IMR-90 (cell line): Measurements from ENCODE around the gene CENPS. TPM values are rescaled to one million over a fixed set of nuclear protein-coding genes. Genes with fewer than 3 reads are reported as not detected.

ENCODE experiments used
- ATAC-seq: fragments of 200-7000 bp; cut with Tn5 transposase; 2 replicates; pipeline ENCODE4 v1.9.1; 2020; ENCODE audit warnings: low read depth, mild to moderate bottlenecking, moderate library complexity
- BruUV-seq: library from RNA; stranded (reverse); fragments of 400-500 nt; replicated peaks from 2 replicates; lab custom pipeline; 2021; lab: Mats Ljungman, UMichigan
- CTCF ChIA-PET: fragments of 300-600 bp; formaldehyde crosslinking; extraction: SDS; loops from one replicate; lab custom pipeline; 2021; ENCODE audit warnings: antibody characterized with exemption; lab: Yijun Ruan, JAX
- POLR2A ChIA-PET: fragments of 300-600 bp; sonication (Branson Sonifier 250); formaldehyde crosslinking; loops from one replicate; lab custom pipeline; 2022; ENCODE audit warnings: antibody characterized with exemption; ENCODE audit not compliant: unreplicated experiment; lab: Charles Lee
- DNase-seq: peaks from one replicate; pipeline ENCODE4 v3.0.0; 2013
- H2AFZ ChIP-seq: replicated peaks from 2 replicates; pipeline ENCODE3; 2013; ENCODE audit warnings: low read length, mild to moderate bottlenecking; ENCODE audit not compliant: poor library complexity
- H2AK5ac ChIP-seq: 2 replicates; pipeline ENCODE4 v1.6.1; 2013; ENCODE audit warnings: low read depth, low read length, inconsistent platforms
- H2AK9ac ChIP-seq: replicated peaks from 2 replicates; pipeline ENCODE3; 2013; ENCODE audit warnings: mild to moderate bottlenecking, low read depth, low read length, moderate library complexity; ENCODE audit not compliant: poor library complexity
- H2BK120ac ChIP-seq: 2 replicates; pipeline ENCODE4 v1.6.1; 2013; ENCODE audit warnings: low read depth, low read length, inconsistent platforms
- H2BK15ac ChIP-seq: 3 replicates; pipeline ENCODE4 v1.6.1; 2013; ENCODE audit warnings: low read depth, low read length, inconsistent platforms
- H2BK20ac ChIP-seq: 2 replicates; pipeline ENCODE4 v1.6.1; 2013; ENCODE audit warnings: low read depth, mild to moderate bottlenecking, inconsistent platforms, low read length, moderate library complexity
- H2BK5ac ChIP-seq: 2 replicates; pipeline ENCODE4 v1.6.1; 2013; ENCODE audit warnings: mild to moderate bottlenecking, low read depth, low read length, inconsistent platforms; ENCODE audit not compliant: poor library complexity, severe bottlenecking
- H3K14ac ChIP-seq: replicated peaks from 2 replicates; pipeline ENCODE4 v1.6.1; 2013; ENCODE audit warnings: low read depth, low read length, inconsistent platforms
- H3K18ac ChIP-seq: 2 replicates; pipeline ENCODE4 v1.6.1; 2013; ENCODE audit warnings: low read depth, low read length, control low read depth
- H3K23ac ChIP-seq: 2 replicates; pipeline ENCODE4 v1.6.1; 2013; ENCODE audit warnings: low read depth, low read length, inconsistent platforms
- H3K27ac ChIP-seq: 2 replicates; pipeline ENCODE4 v1.5.1; 2013; ENCODE audit warnings: mild to moderate bottlenecking, control low read depth, low read length; ENCODE audit not compliant: insufficient read depth
- H3K27me3 ChIP-seq: 2 replicates; pipeline ENCODE4 v1.6.1; 2013; ENCODE audit warnings: low read length; ENCODE audit not compliant: control insufficient read depth, insufficient read depth
- H3K36me3 ChIP-seq: 2 replicates; pipeline ENCODE4 v1.6.1; 2013; ENCODE audit warnings: low read length, mixed read lengths; ENCODE audit not compliant: control insufficient read depth, insufficient read depth
- H3K4ac ChIP-seq: 2 replicates; pipeline ENCODE4 v1.6.1; 2013; ENCODE audit warnings: low read depth, low read length, inconsistent platforms
- H3K4me1 ChIP-seq: 2 replicates; pipeline ENCODE4 v1.6.1; 2013; ENCODE audit warnings: low read length, mixed read lengths; ENCODE audit not compliant: control insufficient read depth, insufficient read depth
- H3K4me2 ChIP-seq: 2 replicates; pipeline ENCODE4 v1.6.1; 2013; ENCODE audit warnings: low read depth, mild to moderate bottlenecking, control low read depth, low read length, moderate library complexity
- H3K4me3 ChIP-seq: 2 replicates; pipeline ENCODE4 v1.5.1; 2013; ENCODE audit warnings: low read depth, mild to moderate bottlenecking, control low read depth, low read length, moderate library complexity; ENCODE audit not compliant: insufficient read depth
- H3K56ac ChIP-seq: 2 replicates; pipeline ENCODE4 v1.6.1; 2013; ENCODE audit warnings: low read length, inconsistent platforms; ENCODE audit not compliant: insufficient read depth; ENCODE audit errors: extremely low read depth
- H3K79me1 ChIP-seq, 2 experiments: 2 replicates each; pipeline ENCODE4 v1.6.1; 2013; ENCODE audit warnings: low read length in 2 of 2, inconsistent platforms in 1 of 2, low read depth in 1 of 2
- H3K9ac ChIP-seq: 2 replicates; pipeline ENCODE4 v1.6.1; 2013; ENCODE audit warnings: low read depth, low read length, control low read depth
- H3K9me1 ChIP-seq: 2 replicates; pipeline ENCODE4 v1.6.1; 2013; ENCODE audit warnings: low read length, inconsistent platforms; ENCODE audit not compliant: insufficient read depth
- H3K9me3 ChIP-seq: 2 replicates; pipeline ENCODE4 v1.6.1; 2013; ENCODE audit warnings: low read length; ENCODE audit not compliant: control insufficient read depth, insufficient read depth
- H4K20me1 ChIP-seq: 2 replicates; pipeline ENCODE4 v1.6.1; 2013; ENCODE audit warnings: low read length, inconsistent platforms; ENCODE audit not compliant: insufficient read depth
- H4K5ac ChIP-seq: 2 replicates; pipeline ENCODE4 v1.6.1; 2013; ENCODE audit warnings: mild to moderate bottlenecking, low read depth, low read length, control low read depth
- H4K8ac ChIP-seq, 2 experiments: 2 replicates each; pipeline ENCODE4 v1.6.1; 2013; ENCODE audit warnings: low read depth in 2 of 2, low read length in 2 of 2, control low read depth in 1 of 2, inconsistent platforms in 1 of 2
- H4K91ac ChIP-seq: 2 replicates; pipeline ENCODE4 v1.6.1; 2013; ENCODE audit warnings: low read depth, low read length, inconsistent platforms; ENCODE audit not compliant: insufficient read depth
- ELK1 ChIP-seq: fragments of 150-350 bp; IDR thresholded peaks from 2 replicates; pipeline ENCODE4 v1.6.1; 2016; ENCODE audit warnings: low read depth, mild to moderate bottlenecking, low read length, moderate library complexity, borderline replicate concordance
- MAFK ChIP-seq: IDR thresholded peaks from 2 replicates; pipeline ENCODE4 v1.6.1; 2012; ENCODE audit warnings: low read depth, low read length, improper control_type of control experiment
- MAZ ChIP-seq: IDR thresholded peaks from 2 replicates; pipeline ENCODE4 v1.6.1; 2012; ENCODE audit warnings: low read depth, mild to moderate bottlenecking, low read length, improper control_type of control experiment, moderate library complexity, borderline replicate concordance
- WGBS, 2 experiments: methylation state at CpG; one replicate each; pipeline versions ENCODE4 v1.1.5 to v1.1.7; 2013; ENCODE audit warnings: missing lambda C conversion rate in 2 of 2; ENCODE audit not compliant: insufficient read length in 1 of 2; ENCODE audit errors: extremely low coverage in 2 of 2; 5-methylcytosine and 5-hydroxymethylcytosine counted together
- dilution Hi-C: fragments of 300-500 bp; cut with HindIII; formaldehyde crosslinking; loops from one replicate; pipeline ENCODE4 v1.14.3; 2018; ENCODE audit warnings: low sequenced_read_pairs; ENCODE audit not compliant: unreplicated experiment
- in situ Hi-C: fragments of 300-500 bp; cut with MboI; formaldehyde crosslinking; loops from 3 replicates; pipeline ENCODE4 v1.14.3; 2019; ENCODE audit warnings: low sequenced_read_pairs, inconsistent platforms, mixed read lengths
- intact Hi-C: fragments of 100-400 bp; cut with micrococcal nuclease; formaldehyde crosslinking; loops from 2 replicates; pipeline ENCODE4 v1.10.0; 2022
- polyA plus RNA-seq, 3 experiments: library from polyadenylated mRNA; depleted of rRNA; stranded (reverse); fragments of >200 nt; gene quantifications; 2 replicates each; pipeline ENCODE4 v1.2.3, GENCODE V29; 2012; ENCODE audit warnings: low replicate concordance in 1 of 3
- total RNA-seq: library from RNA; depleted of rRNA; stranded (reverse); fragments of >200 nt; gene quantifications from 2 replicates; pipeline ENCODE4 v1.2.3, GENCODE V29; 2012

The CENPS gene
- total and polyA plus RNA-seq, 2 of the 4 experiments (the other 2 are of a cell fraction), result 9.9 to 12.3 TPM

GRCh38 chr1:10484521-10484920, 54.3 kb downstream of the CENPS start:
- Histone ChIP-seq H4K8ac (no peak overlapping the region), H3K9ac (no peak overlapping the region), H3K56ac (no peak overlapping the region), H4K91ac (no peak overlapping the region), H2BK20ac (no peak overlapping the region), H2AK9ac (peak overlapping the region; percentile 33), H3K79me1 (peaks cover 11 to 41% of the 10 kb centered on the region in 2 experiments), H2AK5ac (no peak overlapping the region), H3K36me3 (peaks cover 2% of the 10 kb centered on the region; the same call in 1 of the 2 replicates), H3K4ac (no peak overlapping the region), H2AFZ (no peak overlapping the region), H2BK5ac (no peak overlapping the region), H3K27me3 (no peaks in the 10 kb centered on the region), H3K9me3 (no peaks in the 10 kb centered on the region), H3K9me1 (0 out of 2 replicates have a peak, but pooled peaks cover 6% of the 10 kb centered on the region), H2BK120ac (no peak overlapping the region), H3K4me2 (no peak overlapping the region), H3K27ac (no peak overlapping the region), H3K18ac (no peak overlapping the region), H4K20me1 (peaks cover 18% of the 10 kb centered on the region), H3K4me1 (no peaks in the 10 kb centered on the region; the same call in 1 of the 2 replicates), H2BK15ac (no peak overlapping the region), H3K23ac (no peak overlapping the region), H3K4me3 (no peak overlapping the region), H3K14ac (no peak overlapping the region), H4K5ac (no peak overlapping the region)
- no peak for DNase-seq
- intact Hi-C loops, result no loop called here
- no peak for ATAC-seq
- ChIA-PET CTCF (interaction anchor here (2.1 kb wide), 1 partner anchor 10 kb away, joined by 10 read pairs; no protein-coding TSS in a partner anchor), POLR2A (no interaction called here)
- dilution Hi-C loops, result no loop called here
- TF ChIP-seq MAZ (no peak), MAFK (no peak), ELK1 (no peak)
- no TSS peak for BruUV-seq
- in situ Hi-C loops, result no loop called here
- WGBS, 2 experiments, result no CpG with 5 or more reads among the region's 6 CpGs
